RWPE2 (cell line): ENCODE measurements around the gene ALK.

Source experiments
- ATAC-seq: fragments of 200-7000 bp; cut with Tn5 transposase; 3 replicates; pipeline ENCODE4 v1.9.1; 2021; ENCODE audit warnings: low read depth
- DNase-seq: peaks from one replicate; pipeline ENCODE4 v3.0.0-alpha.2; 2020; ENCODE audit warnings: low spot score
- H3K27ac ChIP-seq: fragments of 450-650 bp; 2 replicates; pipeline ENCODE4 v1.5.1; 2017; ENCODE audit warnings: mild to moderate bottlenecking; ENCODE audit not compliant: poor library complexity, severe bottlenecking
- H3K27me3 ChIP-seq: fragments of 250-450 bp; sonication (Bioruptor Pico); 2 replicates; pipeline ENCODE4 v1.5.1; 2021; ENCODE audit warnings: mild to moderate bottlenecking, moderate library complexity; ENCODE audit not compliant: insufficient read depth, poor library complexity, severe bottlenecking
- H3K36me3 ChIP-seq: fragments of 250-450 bp; sonication (Bioruptor Pico); 2 replicates; pipeline ENCODE4 v1.5.1; 2020; ENCODE audit warnings: low read depth, mild to moderate bottlenecking, moderate library complexity
- H3K4me1 ChIP-seq: fragments of 250-450 bp; sonication (Bioruptor Pico); 2 replicates; pipeline ENCODE4 v1.5.1; 2021; ENCODE audit warnings: mild to moderate bottlenecking, moderate library complexity; ENCODE audit not compliant: insufficient read depth, poor library complexity, severe bottlenecking
- H3K4me3 ChIP-seq: fragments of 250-450 bp; sonication (Bioruptor Pico); 2 replicates; pipeline ENCODE4 v1.5.1; 2021; ENCODE audit warnings: mild to moderate bottlenecking, moderate library complexity; ENCODE audit not compliant: severe bottlenecking
- H3K9me3 ChIP-seq: fragments of 250-450 bp; sonication (Bioruptor Pico); 2 replicates; pipeline ENCODE4 v1.5.1; 2021; ENCODE audit warnings: mild to moderate bottlenecking, moderate library complexity; ENCODE audit not compliant: severe bottlenecking
- TF ChIP-seq, protein P1 (sequence below): fragments of 450-650 bp; IDR thresholded peaks from one replicate; pipeline ENCODE4 v1.5.1; 2017; ENCODE audit warnings: mild to moderate bottlenecking, moderate library complexity; ENCODE audit not compliant: poor library complexity, severe bottlenecking

The ALK gene

DNA sequence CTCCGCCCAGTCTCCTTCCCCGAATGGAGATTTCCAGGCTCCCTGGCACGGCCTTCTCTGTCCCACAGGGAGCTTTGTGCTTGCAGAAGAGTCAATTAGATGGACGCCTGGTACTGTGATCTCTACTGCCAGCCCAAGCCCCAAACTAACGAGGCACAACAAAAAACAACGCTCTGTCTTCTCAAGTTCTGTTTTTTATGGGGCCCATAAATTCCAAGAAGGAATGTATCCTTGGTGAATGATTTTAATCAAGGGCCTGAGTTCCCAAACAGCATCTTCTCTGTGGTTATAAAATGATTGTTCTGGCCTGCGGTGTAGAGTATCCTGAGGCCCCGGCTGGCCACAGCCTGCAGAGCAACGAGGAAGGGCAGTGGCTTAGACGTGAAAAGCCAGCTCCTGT lies 586.7 kb downstream of the ALK start:
- Histone ChIP-seq H3K27ac (no peak overlapping the region), H3K9me3 (no peaks in the 10 kb centered on the region), H3K4me1 (no peaks in the 10 kb centered on the region), H3K36me3 (no peaks in the 10 kb centered on the region), H3K4me3 (no peak overlapping the region), H3K27me3 (no peaks in the 10 kb centered on the region)
- no peak for ATAC-seq
- TF ChIP-seq, protein P1, sequence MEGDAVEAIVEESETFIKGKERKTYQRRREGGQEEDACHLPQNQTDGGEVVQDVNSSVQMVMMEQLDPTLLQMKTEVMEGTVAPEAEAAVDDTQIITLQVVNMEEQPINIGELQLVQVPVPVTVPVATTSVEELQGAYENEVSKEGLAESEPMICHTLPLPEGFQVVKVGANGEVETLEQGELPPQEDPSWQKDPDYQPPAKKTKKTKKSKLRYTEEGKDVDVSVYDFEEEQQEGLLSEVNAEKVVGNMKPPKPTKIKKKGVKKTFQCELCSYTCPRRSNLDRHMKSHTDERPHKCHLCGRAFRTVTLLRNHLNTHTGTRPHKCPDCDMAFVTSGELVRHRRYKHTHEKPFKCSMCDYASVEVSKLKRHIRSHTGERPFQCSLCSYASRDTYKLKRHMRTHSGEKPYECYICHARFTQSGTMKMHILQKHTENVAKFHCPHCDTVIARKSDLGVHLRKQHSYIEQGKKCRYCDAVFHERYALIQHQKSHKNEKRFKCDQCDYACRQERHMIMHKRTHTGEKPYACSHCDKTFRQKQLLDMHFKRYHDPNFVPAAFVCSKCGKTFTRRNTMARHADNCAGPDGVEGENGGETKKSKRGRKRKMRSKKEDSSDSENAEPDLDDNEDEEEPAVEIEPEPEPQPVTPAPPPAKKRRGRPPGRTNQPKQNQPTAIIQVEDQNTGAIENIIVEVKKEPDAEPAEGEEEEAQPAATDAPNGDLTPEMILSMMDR: no peak
- no peak for DNase-seq

- no peak for DNase-seq
- H3K36me3 ChIP-seq: no peaks in the 10 kb centered on the region
- TF ChIP-seq, protein P1: no peak
- no peaks in the 10 kb centered on the region for H3K4me1 ChIP-seq
- no peak overlapping the region for H3K27ac ChIP-seq
- H3K9me3 ChIP-seq: no peaks in the 10 kb centered on the region
- H3K4me3 ChIP-seq: no peak overlapping the region
- H3K27me3 ChIP-seq: no peaks in the 10 kb centered on the region
- ATAC-seq: no peak
These were observed 588.8 kb downstream of the ALK start for GRCh38 chr2:29332540-29332939.

GRCh38 chr2:29329899-29330298 lies 591.5 kb downstream of the ALK start:
- no peaks in the 10 kb centered on the region for H3K4me1 ChIP-seq
- H3K4me3 ChIP-seq: no peak overlapping the region
- H3K27me3 ChIP-seq: no peaks in the 10 kb centered on the region
- H3K9me3 ChIP-seq: no peaks in the 10 kb centered on the region
- no peak overlapping the region for H3K27ac ChIP-seq
- ATAC-seq: no peak
- TF ChIP-seq, protein P1: no peak
- no peak for DNase-seq
- no peaks in the 10 kb centered on the region for H3K36me3 ChIP-seq

GRCh38 chr2:29326926-29327325 lies 594.5 kb downstream of the ALK start:
- Histone ChIP-seq H3K9me3 (no peaks in the 10 kb centered on the region), H3K36me3 (no peaks in the 10 kb centered on the region), H3K4me1 (no peaks in the 10 kb centered on the region), H3K27ac (no peak overlapping the region), H3K27me3 (no peaks in the 10 kb centered on the region), H3K4me3 (no peak overlapping the region)
- no peak for ATAC-seq
- TF ChIP-seq, protein P1: no peak
- DNase-seq: no peak

GRCh38 chr2:29325544-29325943 lies 595.8 kb downstream of the ALK start:
- Histone ChIP-seq H3K4me3 (no peak overlapping the region), H3K27me3 (no peaks in the 10 kb centered on the region), H3K27ac (peak overlapping the region; percentile 63), H3K36me3 (no peaks in the 10 kb centered on the region), H3K4me1 (no peaks in the 10 kb centered on the region), H3K9me3 (no peaks in the 10 kb centered on the region)
- TF ChIP-seq, protein P1: no peak
- ATAC-seq (peak; percentile 82), DNase-seq (no peak)
